ENCODE measurements around the gene MIDN. TPM values are rescaled to one million over a fixed set of nuclear protein-coding genes. Genes with fewer than 3 reads are reported as not detected.

Gene MIDN
- total RNA-seq, 1 experiment from 2014 or later: 286 TPM

- no peaks in the 10 kb centered on the region for H3K79me1 ChIP-seq (ENCODE audit: insufficient read depth, low read depth, low read length, poor library complexity, severe bottlenecking)
- no peak overlapping the region for H2BK15ac ChIP-seq (ENCODE audit: low read depth, low read length)
- no peak overlapping the region for H3K23ac ChIP-seq (ENCODE audit: insufficient read length, low read depth, low read length)
- no peak overlapping the region for H3K56ac ChIP-seq (ENCODE audit: insufficient read length, low read depth, low read length)
- no peak overlapping the region for H3K4ac ChIP-seq (ENCODE audit: low read depth, low read length)
- H3K4me1 Mint-ChIP-seq: no peaks in the 10 kb centered on the region
- no peak overlapping the region for H3K9ac ChIP-seq (ENCODE audit: extremely low read depth, insufficient read length, low read length)
- no peak overlapping the region for H3K4me2 ChIP-seq (ENCODE audit: insufficient read depth, insufficient read length, low read length)
- no peak for TF ChIP-seq CTCF (conservative IDR thresholded peaks at IDR 0.05)
- H3K27ac ChIP-seq (ENCODE audit: insufficient read length, low read depth, low read length): no peak overlapping the region
- no peak overlapping the region for H3K14ac ChIP-seq (ENCODE audit: insufficient read depth, low read length)
- H2AK5ac ChIP-seq (ENCODE audit: insufficient read length, low read length): no peak overlapping the region
- no peak overlapping the region for H2BK20ac ChIP-seq (ENCODE audit: low read depth, low read length, poor library complexity, severe bottlenecking)
- H3K27ac Mint-ChIP-seq: no peak overlapping the region; a peak in 1 of 7 replicates
- no peak overlapping the region for H2BK12ac ChIP-seq (ENCODE audit: insufficient read length, low read depth, low read length)
- H3K27me3 Mint-ChIP-seq (ENCODE audit: low read depth): no peaks in the 10 kb centered on the region
- H3K23me2 ChIP-seq (ENCODE audit: insufficient read length, low read depth, low read length, poor library complexity, severe bottlenecking): no peaks in the 10 kb centered on the region
- H3K27me3 ChIP-seq (ENCODE audit: insufficient read depth, low read length): no peaks in the 10 kb centered on the region
- no peak overlapping the region for H4K91ac ChIP-seq (ENCODE audit: insufficient read length, low read depth, low read length)
- H3K4me3 Mint-ChIP-seq: no peak overlapping the region
- H4K5ac ChIP-seq (ENCODE audit: insufficient read length, low read depth, low read length): no peak overlapping the region
- no peaks in the 10 kb centered on the region for H4K20me1 ChIP-seq (ENCODE audit: control insufficient read depth, insufficient read depth, insufficient read length)
- no peak overlapping the region for H2AFZ ChIP-seq (ENCODE audit: low read length)
- no peak overlapping the region for H3T11ph ChIP-seq (ENCODE audit: low read length)
- H3K18ac ChIP-seq (ENCODE audit: insufficient read length, low read depth, low read length): no peak overlapping the region
- no peak overlapping the region for H2BK120ac ChIP-seq (ENCODE audit: low read depth, low read length, poor library complexity, severe bottlenecking)
- WGBS (ENCODE audit: extremely low coverage, insufficient read length, low lambda C conversion rate): no CpG with 5 or more reads among the region's 29 CpGs
- no peaks in the 10 kb centered on the region for H3K9me3 ChIP-seq (ENCODE audit: control insufficient read depth, low read depth, low read length)
- no peaks in the 10 kb centered on the region for H3K79me2 ChIP-seq (ENCODE audit: insufficient read depth, low read length)
- H3K4me1 ChIP-seq (ENCODE audit: insufficient read depth, low read length): no peaks in the 10 kb centered on the region
- no peaks in the 10 kb centered on the region for H3K9me3 Mint-ChIP-seq
- no peak for DNase-seq
- H3K36me3 Mint-ChIP-seq (ENCODE audit: insufficient read depth in 1 of 3, low read depth in 3 of 3): peaks cover 2 to 14% (median 7%) of the 10 kb centered on the region in 3 experiments; a peak in 6 of 7 replicates
- no peak overlapping the region for H2BK5ac ChIP-seq (ENCODE audit: insufficient read length, low read length)
- no peak overlapping the region for H4K8ac ChIP-seq (replicated peaks; ENCODE audit: insufficient read length, low read depth, low read length)
These were observed 22.8 kb upstream of the MIDN start for GRCh38 chr19:1225440-1226226.

Data from H9 (cell line).